HG03280 (cell line): ENCODE data around the gene FGF22.
"Not testable (repeated sequence)": the region's sequence is repeated elsewhere in the genome, so short reads cannot be mapped to it uniquely, and the experiment has no call there.

Experiments used
- ATAC-seq: cut with Tn5 transposase; IDR thresholded peaks from one replicate; pipeline ENCODE4 v1.9.1; 2021; ENCODE audit warnings: mild to moderate bottlenecking, moderate library complexity; ENCODE audit not compliant: unreplicated experiment

The FGF22 gene

DNA sequence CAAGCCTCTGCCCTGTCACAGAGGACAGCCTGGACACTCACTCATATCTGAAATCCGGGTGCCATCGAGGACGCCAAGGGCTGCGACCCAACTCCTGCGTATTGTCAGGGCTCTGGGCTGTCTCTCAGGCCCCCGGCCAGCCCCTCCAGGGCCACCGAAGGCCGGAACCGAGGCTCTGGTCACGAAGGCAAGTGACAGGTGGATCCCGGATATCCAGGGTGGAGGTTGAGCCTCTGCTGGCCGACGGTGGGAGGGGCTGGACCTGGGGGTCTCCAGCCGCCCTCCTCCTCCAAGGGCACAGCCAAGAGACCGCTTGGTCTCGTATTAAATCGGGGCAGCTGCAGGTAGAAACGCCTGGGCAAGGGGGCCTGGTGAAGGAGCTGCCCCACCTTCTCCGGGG, 17.9 kb downstream of the FGF22 start:
- no peak for ATAC-seq

DNA sequence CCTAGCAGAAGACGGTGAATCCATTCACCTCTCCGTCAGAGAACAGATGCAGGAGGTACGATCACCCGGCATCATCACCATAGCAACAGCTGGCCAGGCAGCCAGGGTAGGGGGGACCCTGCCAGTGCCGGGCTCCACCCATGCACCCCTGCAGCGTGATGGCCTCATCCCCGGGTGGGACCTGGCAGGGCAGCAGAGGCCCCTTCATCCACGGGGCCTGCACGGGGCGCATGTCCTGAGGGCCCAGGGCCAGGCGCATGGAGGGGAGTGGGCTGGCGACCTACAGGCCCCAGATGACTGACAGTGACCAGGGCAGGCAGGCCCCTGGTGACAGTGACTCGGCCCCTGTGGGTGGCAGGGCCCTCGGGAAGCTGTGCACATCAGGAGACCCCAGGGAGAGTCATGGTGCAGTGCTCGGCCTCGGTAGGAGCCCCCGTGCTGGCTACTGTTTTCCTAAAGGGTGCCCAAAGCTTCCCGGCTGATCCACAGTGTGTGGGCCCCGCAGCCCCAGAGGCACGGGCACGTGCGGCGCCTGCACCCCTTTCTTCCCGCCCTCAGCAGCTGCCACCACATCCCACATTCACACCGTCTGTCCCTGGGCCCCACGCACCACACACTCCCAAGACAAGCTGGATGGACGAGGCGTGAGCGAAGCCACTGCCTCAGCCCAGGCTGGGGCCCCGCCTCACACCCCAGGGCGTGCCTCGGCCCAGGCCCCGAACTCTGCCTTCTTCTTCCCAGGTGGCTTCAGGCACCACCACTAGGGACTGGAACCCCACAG, 18.6 kb downstream of the FGF22 start:
- ATAC-seq = no peak

DNA sequence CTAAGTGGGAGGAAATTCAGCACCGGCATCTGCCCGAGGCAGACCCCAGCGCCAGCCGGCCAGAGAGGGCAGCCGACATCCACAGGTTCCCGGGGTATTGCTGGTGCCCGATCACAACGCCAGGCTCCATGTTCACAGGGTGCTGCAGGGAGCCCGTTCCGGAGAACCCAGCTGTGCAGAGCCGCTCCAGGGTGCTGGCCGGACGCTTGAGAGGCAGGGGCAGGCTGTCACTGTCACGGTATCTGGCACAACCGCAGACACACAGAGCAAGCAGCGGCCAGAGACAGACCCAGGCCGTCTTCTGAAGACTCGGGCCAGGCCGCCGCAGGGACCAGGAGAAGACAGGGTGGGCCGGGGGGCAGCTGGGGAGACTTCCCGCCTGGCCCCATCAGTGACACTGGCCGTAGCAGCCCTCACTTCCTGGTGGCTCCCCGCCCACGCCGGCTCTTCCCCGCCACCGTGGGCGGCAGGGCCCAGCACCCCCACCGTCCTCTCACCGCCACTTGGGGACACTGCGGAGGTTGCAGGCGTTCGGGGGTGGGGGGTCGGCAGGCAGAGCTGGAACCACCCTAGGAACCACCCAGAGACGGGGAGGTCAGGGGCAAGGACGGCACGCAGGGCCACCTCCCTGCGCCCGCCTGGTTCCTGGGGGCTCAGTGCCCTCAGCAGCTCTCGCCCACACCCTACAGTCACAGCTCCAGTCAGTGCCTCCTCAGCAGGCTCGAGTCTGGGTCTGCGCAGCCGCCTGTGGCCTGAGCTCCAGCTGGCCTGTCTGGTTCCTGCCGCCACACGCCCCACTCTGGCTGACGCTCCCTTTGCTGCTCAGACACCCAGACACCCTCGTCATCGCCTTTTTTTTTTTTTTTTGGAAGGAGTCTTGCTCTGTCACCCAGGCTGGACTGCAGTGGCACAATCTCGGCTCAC, 19.5 kb downstream of the FGF22 start:
- ATAC-seq = no peak

DNA sequence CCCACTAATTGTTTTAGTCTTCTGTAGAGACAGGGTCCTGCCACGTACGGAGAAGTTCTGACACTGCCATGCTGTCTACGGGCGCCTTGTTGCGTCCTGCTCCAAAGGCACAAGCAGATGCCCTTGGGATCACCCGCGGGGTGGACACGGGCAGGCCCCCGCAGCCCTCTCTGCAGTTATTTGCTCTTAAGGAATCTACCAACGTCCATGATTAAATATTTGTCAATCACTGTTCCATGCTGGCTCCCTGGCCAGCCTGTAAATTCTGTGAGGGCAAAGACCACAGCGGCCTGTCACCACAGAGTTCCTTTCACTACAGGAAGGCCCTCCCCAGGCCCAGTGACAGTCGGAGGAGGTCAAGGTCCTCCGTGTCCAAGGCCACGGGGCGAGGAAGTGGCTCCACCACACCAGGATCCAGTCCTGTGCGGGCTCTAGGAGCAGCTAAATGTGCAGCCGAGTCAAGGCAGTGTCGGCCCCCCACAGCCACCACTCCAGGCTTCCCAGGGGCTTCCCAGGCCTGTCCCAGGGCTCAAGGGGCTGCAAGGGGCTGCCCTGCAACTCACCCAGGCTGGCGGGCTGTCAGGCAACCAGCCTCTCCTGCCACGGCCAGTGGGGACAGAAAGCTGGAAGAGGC, 21.2 kb downstream of the FGF22 start:
- ATAC-seq = no peak

DNA sequence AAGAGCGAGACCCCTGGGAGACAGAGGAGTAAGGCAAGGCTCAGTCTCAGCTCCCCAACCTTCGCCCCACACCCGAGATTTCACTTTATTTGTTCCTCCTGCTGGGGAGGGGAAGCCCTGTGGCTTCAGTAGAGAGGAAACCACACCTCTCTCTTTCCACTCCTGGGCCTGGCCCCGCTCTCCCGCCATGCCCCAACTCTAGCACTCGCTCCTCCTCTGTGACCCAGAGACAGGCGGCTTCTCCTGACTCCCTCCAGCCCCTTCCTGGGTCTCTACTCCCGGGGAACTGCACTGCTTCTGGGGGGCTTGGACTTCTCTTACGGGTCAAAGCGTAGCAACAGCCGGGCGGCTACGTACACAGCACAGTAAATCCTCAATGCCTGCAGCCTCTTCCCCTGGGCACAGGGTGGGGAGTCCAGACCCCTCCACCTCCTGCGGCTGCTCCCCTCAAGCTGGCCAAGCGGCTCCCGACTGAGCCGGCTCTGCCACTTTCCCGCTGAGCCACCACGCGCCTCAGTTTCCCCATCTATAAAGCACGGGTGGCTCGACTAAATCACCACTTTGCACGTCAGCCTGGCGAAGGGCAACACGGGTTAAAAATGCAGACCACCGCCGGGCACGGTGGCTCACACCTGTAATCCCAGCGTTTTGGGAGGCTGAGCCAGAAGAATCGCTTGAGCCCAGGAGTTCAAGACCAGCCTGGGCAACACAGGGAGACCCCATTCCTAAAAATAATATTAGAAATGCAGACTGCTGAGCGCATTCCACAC, 21.9 kb downstream of the FGF22 start:
- ATAC-seq = no peak

DNA sequence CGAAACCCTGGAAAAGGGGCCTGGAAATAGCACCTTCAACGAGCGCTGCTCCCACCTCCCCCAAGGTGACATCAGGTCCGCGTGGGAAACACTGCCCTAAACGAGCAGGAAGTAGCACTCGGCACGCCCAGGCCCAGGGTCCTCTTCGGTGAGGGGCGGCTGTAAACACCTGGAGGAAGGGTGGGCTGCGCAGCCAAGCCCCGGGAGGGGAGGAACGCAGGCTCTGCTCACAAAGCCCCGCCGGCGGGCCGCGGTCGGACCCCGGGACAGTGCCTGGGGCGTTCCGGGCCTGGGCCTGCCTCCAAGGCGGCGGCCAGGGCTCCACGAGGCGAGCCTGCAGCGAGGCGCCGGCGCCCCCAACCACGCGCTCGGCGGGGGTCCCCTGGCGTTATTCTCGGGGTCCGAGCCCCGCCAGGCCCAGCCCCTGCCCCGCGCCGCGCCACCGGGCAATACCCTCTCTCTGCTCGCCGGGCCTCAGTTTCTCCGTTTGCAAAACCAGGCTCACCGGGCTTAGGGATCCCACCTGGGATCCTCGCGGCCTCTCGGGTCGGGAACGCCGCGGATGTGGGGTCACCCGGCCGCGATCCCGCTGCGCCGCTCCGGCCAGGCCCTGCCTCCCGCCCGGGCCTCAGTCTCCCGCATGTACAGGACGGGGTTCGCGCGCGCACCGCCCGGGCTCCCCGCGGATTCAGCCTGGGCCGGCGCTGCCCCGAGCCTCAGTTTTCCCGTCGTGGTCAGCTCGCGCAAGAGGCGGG, 22.7 kb downstream of the FGF22 start:
- peak; percentile 10 for ATAC-seq

DNA sequence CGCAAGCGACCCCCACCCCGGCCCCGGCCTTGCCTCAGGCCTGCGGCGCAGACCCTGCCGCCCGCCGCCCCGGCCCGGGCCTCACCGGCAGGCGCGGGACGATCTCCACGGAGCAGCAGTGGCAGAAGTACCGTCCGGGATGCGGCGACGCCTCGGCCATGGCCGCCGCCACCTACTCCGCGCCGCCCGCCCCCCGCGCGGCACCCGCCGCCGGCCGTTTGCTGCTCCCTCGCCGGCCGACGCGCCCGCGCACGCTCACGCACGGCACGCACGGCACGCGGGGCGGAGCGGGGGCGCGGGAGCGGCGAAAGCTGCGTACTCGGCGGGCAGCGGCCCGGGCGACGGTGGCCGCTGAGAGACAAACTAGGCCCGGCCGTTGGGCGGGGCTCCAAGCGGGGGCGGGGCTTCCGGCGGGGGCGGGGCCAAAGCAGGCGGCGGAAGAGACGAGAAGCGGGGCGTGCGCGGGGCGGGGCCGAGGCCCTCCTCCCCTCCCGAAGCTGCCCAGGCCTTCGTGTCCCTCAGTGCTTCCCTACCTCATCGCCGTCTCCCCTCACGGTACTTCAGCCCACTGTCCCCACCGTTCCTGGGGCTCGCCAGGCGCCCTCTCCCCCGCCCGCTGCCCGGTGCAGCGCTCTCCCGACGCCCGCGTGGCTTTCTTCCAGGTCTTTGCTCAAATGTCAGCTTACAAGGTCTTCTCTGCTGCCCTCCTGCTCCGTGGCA, 23.4 kb downstream of the FGF22 start, which contains the start of gene RNF126:
Gene RNF126 (minus strand): TSS at position 253 of the 720 bp plus-strand sequence. CDS start 93 bp downstream, at position 160.
- peak; percentile 69 for ATAC-seq

DNA sequence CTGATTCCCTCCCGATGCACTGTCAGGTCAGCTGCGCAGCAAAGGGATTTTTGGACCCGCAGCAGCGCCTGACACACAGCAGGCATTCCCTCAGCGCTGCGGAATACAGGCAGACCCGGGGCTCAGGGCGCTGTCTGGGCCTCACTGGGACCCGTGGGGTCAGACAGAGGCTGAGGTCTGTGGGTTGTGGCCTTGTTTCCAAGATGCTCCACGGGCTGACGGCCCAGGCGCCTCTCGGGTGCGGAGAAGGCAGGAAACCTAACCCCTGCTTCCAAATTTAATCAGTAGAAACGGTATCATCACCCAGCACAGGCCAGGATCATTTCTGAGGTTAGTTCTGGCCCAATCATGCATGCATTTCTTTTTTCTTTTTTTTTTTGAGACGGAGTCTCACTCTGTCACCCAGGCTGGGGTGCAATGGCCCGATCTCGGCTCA, 24.0 kb downstream of the FGF22 start:
- no peak for ATAC-seq

DNA sequence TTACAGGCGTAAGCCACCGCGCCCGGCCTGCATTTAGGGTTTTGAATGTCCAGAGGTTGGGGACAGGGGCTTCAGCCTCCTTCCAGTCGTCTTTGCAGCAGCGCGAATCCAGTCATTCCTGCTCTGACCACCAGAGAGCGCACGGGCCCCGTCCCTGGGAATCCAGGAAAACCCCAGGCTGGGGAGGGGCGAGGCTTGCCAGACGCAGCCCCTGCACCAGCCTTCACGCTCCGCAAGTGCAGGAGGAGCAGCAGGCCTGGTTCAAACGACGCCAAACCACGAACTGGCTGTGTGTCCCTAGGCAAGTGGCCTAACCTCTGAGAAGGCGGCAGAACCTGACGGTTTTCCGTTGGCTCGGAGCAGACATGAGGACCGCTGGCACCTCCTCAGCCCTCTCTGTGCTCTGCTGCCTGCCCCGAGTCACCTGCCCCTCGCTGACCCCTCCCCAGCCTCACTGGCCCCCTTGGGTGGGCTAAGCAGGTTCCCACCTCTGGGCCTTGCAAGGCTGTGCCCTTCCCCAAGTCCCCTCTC, 25.3 kb downstream of the FGF22 start:
- no peak for ATAC-seq

DNA sequence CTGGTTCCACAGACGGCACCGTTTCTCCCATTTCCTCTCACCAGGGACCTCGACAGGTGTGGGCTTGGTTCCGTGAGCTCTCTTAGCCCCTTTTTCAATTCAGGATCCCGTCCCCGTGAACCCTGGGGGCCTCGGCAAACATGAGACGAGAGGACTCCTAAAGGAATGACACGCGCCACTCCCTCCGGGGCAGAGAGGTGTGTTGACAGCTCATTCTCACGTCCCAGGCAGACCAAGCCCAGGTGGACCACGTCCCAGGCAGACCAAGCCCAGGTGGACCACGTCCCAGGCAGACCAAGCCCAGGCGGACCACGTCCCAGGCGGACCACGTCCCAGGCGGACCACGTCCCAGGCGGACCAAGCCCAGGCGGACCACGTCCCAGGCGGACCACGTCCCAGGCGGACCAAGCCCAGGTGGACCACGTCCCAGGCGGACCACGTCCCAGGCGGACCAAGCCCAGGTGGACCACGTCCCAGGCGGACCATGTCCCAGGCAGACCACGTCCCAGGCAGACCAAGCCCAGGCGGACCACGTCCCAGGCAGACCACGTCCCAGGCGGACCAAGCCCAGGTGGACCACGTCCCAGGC, 27.4 kb downstream of the FGF22 start:
- ATAC-seq = not testable (repeated sequence)

DNA sequence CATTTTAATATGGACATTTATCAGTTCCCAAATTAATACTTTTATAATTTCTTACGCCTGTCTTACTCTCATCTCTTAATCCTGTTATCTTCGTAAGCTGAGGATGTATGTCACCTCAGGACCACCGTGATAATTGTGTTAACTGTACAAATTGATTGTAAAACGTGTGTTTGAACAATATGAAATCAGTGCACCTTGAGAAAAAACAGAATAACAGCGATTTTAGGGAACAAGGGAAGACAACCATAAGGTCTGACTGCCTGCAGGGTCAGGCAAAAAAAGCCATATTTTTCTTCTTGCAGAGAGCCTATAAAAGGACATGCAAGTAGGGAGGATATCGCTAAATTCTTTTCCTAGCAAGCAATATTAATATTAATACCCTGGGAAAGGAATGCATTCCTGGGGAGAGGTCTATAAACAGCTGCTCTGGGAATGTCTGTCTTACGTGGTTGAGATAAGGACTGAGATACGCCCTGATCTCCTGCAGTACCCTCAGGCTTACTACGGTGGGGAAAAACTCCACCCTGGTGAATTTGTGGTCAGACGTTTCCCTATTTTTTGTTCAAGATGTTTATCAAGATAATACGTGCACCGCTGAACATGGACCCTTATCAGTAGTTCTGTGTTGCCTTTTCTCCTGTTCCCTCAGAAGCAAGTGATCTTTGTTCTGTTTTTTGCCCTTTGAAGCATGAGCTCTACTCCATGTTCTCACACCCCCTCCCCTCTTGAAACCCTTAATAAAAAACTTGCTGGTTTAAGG, 29.2 kb downstream of the FGF22 start:
- ATAC-seq = not testable (repeated sequence)

DNA sequence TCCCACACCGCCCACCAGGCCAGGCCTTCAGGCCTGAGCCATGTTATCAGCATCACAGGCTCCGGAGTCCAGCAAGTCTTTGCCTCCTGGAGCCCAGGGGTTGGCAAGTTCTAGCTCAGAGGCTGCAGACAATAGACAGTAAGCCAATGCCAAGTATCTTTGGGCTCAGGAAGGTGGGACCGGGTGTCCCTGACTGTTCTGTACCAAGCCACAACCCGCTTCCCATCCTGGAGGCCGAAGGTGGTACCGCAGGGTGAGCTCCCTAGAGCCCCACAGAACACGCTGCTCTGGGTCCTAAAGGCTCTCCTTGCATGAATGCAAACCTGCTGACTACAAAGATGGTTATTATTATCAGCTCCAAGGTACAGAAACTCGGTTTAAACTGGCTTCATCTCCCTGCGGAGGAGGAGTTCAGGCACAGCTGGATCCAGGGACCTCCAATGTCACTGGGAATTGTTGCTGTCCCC, 31.0 kb downstream of the FGF22 start:
- ATAC-seq = no peak

DNA sequence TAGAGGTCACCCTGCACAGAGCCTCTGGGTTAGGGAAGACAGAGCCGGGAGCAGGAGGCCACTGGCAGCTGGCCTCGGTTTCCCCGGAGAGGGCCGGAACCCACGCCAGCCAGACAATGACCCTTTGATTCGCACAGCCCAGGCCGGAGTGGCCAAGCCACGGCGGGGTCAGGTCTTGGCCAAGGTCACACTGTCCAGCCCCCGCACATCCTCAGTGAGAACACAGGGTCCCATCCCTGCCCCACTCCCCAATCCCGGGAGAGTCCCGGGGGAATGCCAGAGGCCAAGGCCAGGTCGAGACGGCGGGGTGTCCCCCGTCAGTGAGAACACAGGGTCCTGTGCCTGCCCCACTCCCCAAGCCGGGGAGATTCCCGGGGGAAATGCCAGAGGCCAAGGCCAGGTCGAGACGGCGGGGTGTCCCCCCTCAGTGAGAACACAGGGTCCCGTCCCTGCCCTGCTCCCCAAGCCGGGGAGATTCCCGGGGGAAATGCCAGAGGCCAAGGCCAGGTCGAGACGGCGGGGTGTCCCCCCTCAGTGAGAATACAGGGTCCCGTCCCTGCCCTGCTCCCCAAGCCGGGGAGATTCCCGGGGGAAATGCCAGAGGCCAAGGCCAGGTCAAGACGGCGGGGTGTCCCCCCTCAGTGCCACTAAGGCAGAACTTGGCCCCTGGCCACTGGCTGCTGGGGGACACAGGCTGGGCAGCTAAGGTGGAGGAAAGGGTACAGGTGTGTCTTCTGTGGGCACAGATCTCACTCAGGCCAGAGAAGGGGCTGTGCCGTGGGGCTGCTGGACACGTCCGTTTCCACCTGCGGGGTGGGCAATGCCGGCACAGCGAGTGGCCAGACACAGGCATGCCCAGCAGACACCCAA, 34.8 kb downstream of the FGF22 start:
- no peak for ATAC-seq

DNA sequence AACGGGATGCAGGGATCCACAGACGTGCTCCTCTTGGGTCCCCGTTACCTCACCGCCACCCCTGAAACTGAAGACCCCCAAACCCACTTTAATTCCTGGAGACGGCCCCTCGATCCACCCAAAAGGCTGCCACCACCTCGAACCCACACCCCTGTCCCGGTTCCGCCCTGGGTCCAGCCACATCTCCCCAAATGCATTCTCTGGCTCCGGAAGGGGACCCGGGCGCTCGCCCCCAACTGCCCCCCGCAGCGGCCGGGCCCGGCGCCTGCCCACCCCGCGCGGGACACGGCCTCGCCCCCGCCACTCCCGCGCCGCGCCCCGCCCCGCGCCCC, 36.3 kb downstream of the FGF22 start:
- ATAC-seq = no peak

DNA sequence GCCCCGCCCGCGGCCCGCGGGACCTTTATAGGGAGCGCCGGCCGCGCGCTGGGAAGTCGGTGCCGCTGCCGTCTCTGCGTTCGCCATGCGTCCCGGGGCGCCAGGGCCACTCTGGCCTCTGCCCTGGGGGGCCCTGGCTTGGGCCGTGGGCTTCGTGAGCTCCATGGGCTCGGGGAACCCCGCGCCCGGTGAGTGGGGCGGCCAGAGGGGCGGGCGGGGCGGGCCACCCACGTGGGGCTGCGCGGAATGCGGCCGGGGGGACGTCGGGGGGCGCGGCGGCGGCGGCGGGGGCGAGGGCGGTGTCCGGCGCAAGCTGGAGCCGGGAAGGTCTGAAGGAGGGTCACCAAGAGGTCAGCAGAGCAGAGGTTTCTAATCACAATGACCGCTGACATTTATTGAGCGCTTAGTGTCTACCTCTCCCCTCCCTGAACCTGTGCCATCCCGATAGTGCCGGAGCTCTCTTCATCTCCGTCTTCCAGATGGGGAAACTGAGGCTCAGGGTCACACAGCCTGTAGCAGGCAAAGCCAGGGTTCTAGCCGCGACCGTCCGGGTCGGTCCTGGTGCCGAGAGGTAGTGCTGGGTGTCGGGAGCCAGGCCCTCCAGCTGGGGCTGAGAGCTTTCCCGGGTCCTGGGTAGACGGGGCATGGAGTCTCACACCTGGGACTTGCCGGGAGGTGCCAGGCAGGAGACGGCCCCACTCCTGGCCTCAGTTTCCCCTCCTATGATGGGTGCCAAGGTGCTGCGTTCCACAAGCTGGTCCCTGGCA, 36.8 kb downstream of the FGF22 start, which contains the start of gene FSTL3:
Gene FSTL3 (plus strand): TSS at position 54 of the 767 bp plus-strand sequence. CDS start 32 bp downstream, at position 86.
- ATAC-seq = no peak

DNA sequence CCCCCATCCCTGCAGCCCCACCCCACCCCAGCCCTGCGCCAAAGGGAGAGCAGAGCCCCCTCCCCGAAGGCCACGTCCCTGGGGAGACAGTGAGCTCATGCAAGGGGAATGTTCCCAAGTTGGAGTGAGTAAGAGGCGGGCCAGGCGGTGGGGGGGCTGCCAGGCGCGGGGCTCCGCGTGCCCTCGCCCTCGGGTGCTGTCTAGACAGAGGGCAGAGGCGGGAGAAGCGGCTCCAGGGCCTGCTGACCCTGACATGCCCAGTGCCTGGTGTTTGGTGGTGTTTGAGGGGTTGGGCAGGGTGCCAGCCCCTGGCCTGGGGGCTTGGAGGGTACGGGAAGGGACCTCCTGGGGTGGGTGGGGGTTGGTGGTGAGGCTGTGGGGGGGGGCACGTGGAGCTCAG, 37.5 kb downstream of the FGF22 start:
- ATAC-seq = no peak
